Ascending aorta (tissue), 2 donors: Measurements from ENCODE around the gene CAPS2. TPM values are rescaled to one million over a fixed set of nuclear protein-coding genes. Genes with fewer than 3 reads are reported as not detected.
A peak's percentile ranks its signal among the peaks of the same experiment; 100 is the strongest.

ENCODE experiments used
- DNase-seq, 2 donors: peaks; one replicate each; pipeline ENCODE4 v3.0.0-alpha.2; 2019; ENCODE audit warnings: low spot score in 2 of 2
- H3K27ac ChIP-seq, 2 donors: fragments of 200-600 bp; sonication (generic); one replicate each; pipeline ENCODE4 v1.5.1; 2016 to 2017; ENCODE audit warnings: mild to moderate bottlenecking in 1 of 2
- H3K27me3 ChIP-seq: fragments of 200-600 bp; sonication (generic); one replicate; pipeline ENCODE4 v1.5.1; 2017
- H3K36me3 ChIP-seq, 2 donors: fragments of 200-600 bp; sonication (generic); one replicate each; pipeline ENCODE4 v1.5.1; 2016
- H3K4me1 ChIP-seq, 2 donors: fragments of 200-600 bp; sonication (generic); one replicate each; pipeline ENCODE4 v1.5.1; 2016 to 2017; ENCODE audit warnings: mild to moderate bottlenecking in 1 of 2
- H3K4me3 ChIP-seq, 2 donors: fragments of 200-600 bp; sonication (generic); one replicate each; pipeline ENCODE4 v1.5.1; 2016 to 2017; ENCODE audit warnings: mild to moderate bottlenecking in 1 of 2
- H3K9me3 ChIP-seq, 2 donors: fragments of 200-600 bp; sonication (generic); one replicate each; pipeline ENCODE4 v1.5.1; 2016
- intact Hi-C: fragments of 100-400 bp; cut with DNase I; formaldehyde crosslinking; loops from one replicate; pipeline ENCODE4 v1.15.1; 2023
- total RNA-seq: library from RNA; depleted of rRNA; stranded (reverse); fragments of >200 nt; gene quantifications from one replicate; pipeline ENCODE4 v1.1.0, GENCODE V29; 2016
- TF ChIP-seq, protein P1 (sequence below), 3 experiments: fragments of 200-600 bp in 2 of 3; fragments of 450-650 bp in 1 of 3; sonication (generic) in 2 of 3; IDR thresholded peaks; one replicate each; pipeline ENCODE4 v1.5.1; 2016 to 2019; ENCODE audit warnings: antibody characterized with exemption in 3 of 3, mild to moderate bottlenecking in 1 of 3, moderate library complexity in 1 of 3

Gene CAPS2
- total RNA-seq = 11.0 TPM

DNA sequence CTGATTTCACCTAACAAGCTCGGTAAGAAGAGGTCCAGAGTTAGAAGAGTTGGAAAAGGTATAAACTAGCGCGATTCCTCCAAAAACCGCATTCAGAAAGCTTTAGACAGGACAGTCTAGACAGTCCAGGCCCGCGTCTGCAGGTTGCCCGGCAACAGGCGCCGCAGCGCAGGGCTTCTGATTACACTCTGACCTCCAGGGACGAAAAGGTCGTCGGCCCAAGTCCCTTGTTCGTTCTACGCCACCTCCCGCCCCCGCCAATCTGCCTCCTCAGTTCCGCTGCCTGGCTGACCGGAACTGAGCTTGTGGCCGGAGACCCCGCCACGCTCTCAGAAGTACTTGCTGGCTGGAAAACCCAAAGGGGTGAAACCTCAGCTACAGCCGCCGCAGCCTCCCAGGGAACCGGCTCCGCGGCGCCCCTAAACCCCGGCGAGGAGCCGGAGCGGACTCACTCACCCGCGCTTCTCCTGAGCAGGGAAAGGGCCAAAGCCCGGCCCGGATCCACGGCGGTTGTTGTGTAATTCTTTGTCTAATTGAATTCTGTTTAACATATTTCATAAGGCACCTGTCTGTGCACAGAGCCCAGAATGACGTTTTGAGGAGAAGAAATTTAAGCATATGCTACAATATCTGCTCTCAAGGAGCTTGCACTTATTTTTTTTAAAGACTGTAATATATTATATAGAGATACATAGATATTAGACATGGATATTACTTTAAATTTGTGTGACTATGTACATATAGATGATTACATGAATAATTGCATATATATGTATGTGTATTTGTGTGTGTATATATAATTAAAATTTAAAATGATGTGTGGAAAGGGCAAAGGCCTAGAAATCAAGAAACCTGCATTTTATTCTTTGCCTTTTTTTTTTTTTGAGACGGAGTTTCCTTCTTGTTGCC, at the start of gene CAPS2:
TSS of gene CAPS2 (minus strand) at position 407 of the 909 bp plus-strand sequence. CDS start 3,826 bp downstream, outside the sequence.
- DNase-seq = peak; percentile 19 to 86
- TF ChIP-seq, protein P1, sequence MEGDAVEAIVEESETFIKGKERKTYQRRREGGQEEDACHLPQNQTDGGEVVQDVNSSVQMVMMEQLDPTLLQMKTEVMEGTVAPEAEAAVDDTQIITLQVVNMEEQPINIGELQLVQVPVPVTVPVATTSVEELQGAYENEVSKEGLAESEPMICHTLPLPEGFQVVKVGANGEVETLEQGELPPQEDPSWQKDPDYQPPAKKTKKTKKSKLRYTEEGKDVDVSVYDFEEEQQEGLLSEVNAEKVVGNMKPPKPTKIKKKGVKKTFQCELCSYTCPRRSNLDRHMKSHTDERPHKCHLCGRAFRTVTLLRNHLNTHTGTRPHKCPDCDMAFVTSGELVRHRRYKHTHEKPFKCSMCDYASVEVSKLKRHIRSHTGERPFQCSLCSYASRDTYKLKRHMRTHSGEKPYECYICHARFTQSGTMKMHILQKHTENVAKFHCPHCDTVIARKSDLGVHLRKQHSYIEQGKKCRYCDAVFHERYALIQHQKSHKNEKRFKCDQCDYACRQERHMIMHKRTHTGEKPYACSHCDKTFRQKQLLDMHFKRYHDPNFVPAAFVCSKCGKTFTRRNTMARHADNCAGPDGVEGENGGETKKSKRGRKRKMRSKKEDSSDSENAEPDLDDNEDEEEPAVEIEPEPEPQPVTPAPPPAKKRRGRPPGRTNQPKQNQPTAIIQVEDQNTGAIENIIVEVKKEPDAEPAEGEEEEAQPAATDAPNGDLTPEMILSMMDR (IDR thresholded peaks at IDR 0.05) = no peak
- H3K4me1 ChIP-seq = peaks cover 5 to 12% of the 10 kb centered on the region in 2 donors
- H3K27me3 ChIP-seq = no peaks in the 10 kb centered on the region
- peak within 1 kb of the TSS; percentile 56 to 65 for H3K27ac ChIP-seq
- no peaks in the 10 kb centered on the region for H3K9me3 ChIP-seq
- intact Hi-C loops = loop anchor here (5.0 to 10.0 kb wide), 4 partner anchors 707 to 1735 kb away; partner anchors contain the start of genes BBS10, E2F7 and ZDHHC17
- H3K4me3 ChIP-seq = peak within 1 kb of the TSS; percentile 76 to 88
- H3K36me3 ChIP-seq = no peaks in the 10 kb centered on the region

DNA sequence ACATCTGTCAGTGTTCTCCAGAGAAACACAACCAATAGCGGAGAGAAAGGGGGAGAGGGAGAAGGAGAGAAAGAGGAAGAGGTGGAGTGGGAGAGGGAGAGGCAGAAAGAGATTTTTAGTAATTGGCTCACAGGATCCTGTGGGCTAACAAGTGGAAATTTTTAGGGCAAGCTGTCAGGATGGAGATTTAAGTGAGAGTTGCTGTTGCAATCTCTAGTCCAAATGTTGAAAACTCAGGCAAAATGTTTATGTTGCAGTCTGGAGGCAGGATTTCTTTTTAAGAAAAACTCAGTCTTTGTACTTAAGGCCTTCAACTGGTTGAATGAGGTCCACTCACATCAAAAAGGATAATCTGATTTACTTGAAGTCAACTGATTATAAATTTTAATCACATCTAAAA, 48.2 kb upstream of the CAPS2 start:
- intact Hi-C loops = no loop called here
- Histone ChIP-seq H3K9me3 (no peaks in the 10 kb centered on the region), H3K27ac (peak overlapping the region; percentile 3 to 30), H3K4me1 (peaks cover 0 to 9% of the 10 kb centered on the region in 2 donors), H3K4me3 (no peak overlapping the region), H3K36me3 (no peaks in the 10 kb centered on the region), H3K27me3 (no peaks in the 10 kb centered on the region)
- DNase-seq = no peak
- TF ChIP-seq, protein P1 (IDR thresholded peaks at IDR 0.05) = no peak

DNA sequence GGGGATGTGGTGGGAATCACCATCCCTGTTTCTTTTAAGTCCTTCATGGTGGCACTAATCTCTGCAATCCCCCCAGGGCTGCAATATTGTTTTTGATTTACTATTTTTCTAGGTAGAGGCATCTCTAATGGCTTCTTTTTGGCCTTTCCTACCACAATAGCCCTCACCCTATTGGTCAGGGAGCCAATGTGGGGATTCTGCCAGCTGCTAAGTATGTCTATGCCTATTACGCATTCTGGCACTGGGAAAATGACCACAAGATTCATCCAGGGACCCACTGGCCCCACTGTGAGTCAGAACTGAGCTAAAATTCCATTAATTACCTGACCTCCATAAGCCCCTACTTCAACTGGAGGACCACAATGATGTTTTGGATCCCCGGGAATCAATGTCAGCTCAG, 44.8 kb upstream of the CAPS2 start:
- Histone ChIP-seq H3K4me1 (peaks cover 0 to 9% of the 10 kb centered on the region in 2 donors), H3K27me3 (no peaks in the 10 kb centered on the region), H3K27ac (no peak overlapping the region), H3K9me3 (no peaks in the 10 kb centered on the region), H3K36me3 (no peaks in the 10 kb centered on the region), H3K4me3 (no peak overlapping the region)
- intact Hi-C loops = no loop called here
- no peak for DNase-seq
- TF ChIP-seq, protein P1 (IDR thresholded peaks at IDR 0.05) = no peak

DNA sequence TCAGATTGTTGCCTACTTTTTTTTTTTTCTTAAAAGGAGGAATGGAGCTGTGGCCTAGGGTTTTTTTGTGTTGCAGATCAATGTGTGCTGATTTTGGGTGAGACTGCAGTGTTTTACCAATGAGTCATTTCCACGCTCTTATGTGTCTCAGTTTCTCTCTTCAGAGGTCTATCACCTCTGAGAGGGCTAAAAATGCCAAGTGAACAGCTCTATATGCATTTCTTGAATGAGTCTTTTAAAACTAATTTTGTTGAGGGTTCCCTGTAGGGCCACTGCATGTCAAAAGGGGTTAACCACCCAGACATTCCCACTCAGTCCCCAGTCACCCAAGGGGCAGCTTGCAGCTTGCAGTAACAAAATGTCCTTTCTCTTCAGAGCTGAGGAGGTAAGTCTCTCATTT, 36.5 kb upstream of the CAPS2 start:
- H3K27me3 ChIP-seq = no peaks in the 10 kb centered on the region
- H3K9me3 ChIP-seq = no peaks in the 10 kb centered on the region
- TF ChIP-seq, protein P1 (IDR thresholded peaks at IDR 0.05) = no peak
- H3K27ac ChIP-seq = peak overlapping the region in 1 of 2 donors; percentile 9
- no peaks in the 10 kb centered on the region for H3K36me3 ChIP-seq
- no peak overlapping the region for H3K4me3 ChIP-seq
- no peak for DNase-seq
- intact Hi-C loops = no loop called here
- H3K4me1 ChIP-seq = peaks cover 0 to 2% of the 10 kb centered on the region in 2 donors

DNA sequence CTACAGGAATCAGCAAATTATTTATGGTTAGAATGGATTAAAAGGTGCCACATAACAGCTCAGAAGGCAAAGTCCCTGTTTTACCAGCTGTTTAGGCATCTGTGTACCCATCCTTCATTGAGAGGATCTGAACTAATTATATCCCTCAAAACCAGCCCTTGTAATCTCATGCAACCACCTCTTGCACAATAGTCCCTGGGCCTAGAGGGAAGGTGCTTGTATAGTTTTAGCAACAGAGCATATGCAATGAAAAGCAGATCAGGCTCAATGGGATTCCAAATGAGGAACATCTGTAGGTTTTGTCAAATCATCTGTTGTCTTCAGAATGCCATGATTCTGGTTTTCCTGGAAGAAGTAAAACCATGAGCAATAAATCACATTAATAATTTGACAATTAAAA, 34.8 kb upstream of the CAPS2 start:
- H3K27me3 ChIP-seq = no peaks in the 10 kb centered on the region
- H3K9me3 ChIP-seq = no peaks in the 10 kb centered on the region
- intact Hi-C loops = no loop called here
- H3K27ac ChIP-seq = no peak overlapping the region
- TF ChIP-seq, protein P1 (IDR thresholded peaks at IDR 0.05) = no peak
- no peak overlapping the region for H3K4me3 ChIP-seq
- H3K4me1 ChIP-seq = peaks cover 0 to 2% of the 10 kb centered on the region in 2 donors
- no peaks in the 10 kb centered on the region for H3K36me3 ChIP-seq
- DNase-seq = no peak
